ENCODE results near the gene SHROOM4. TPM values are rescaled to one million over a fixed set of nuclear protein-coding genes. Genes with fewer than 3 reads are reported as not detected.

The SHROOM4 gene
- total RNA-seq, result 5.7 and 6.6 TPM in 2 replicates
- long read RNA-seq, partial matches to known transcripts, result 1 of 5 reads
- long read RNA-seq, other reads (novel, unspliced or antisense), result 4 of 5 reads

- Mint-ChIP-seq H3K4me3 (ENCODE audit: low read depth) (peak within 1 kb of the TSS; percentile 86), H3K9me3 (ENCODE audit: low read depth) (peaks cover 12% of the 10 kb centered on the region), H3K4me1 (ENCODE audit: low read depth) (peaks cover 11% of the 10 kb centered on the region), H3K27me3 (no peaks in the 10 kb centered on the region), H3K27ac (peak within 1 kb of the TSS; percentile 95), H3K36me3 (ENCODE audit: insufficient read depth) (no peaks in the 10 kb centered on the region)
- DNase-seq (ENCODE audit: low spot score, unreplicated experiment), result peak; percentile 19
- TF ChIP-seq CTCF (IDR thresholded peaks at IDR 0.05; ENCODE audit: unreplicated experiment), result no peak
Observed at GRCh38 chrX:50813843-50814661, at the start of gene SHROOM4. SHROOM4 (minus strand) TSS chrX:50814194; CDS start chrX:50814018, 176 bp downstream.

GRCh38 chrX:50863471-50863870, 49.5 kb upstream of the SHROOM4 start:
- no peak for DNase-seq (ENCODE audit: low spot score, unreplicated experiment)
- Mint-ChIP-seq H3K27ac (no peak overlapping the region), H3K4me3 (ENCODE audit: low read depth) (no peak overlapping the region), H3K27me3 (no peaks in the 10 kb centered on the region), H3K36me3 (ENCODE audit: insufficient read depth) (no peaks in the 10 kb centered on the region), H3K9me3 (ENCODE audit: low read depth) (peaks cover 16% of the 10 kb centered on the region), H3K4me1 (ENCODE audit: low read depth) (peaks cover 1% of the 10 kb centered on the region)
- TF ChIP-seq CTCF (IDR thresholded peaks at IDR 0.05; ENCODE audit: unreplicated experiment), result no peak

GRCh38 chrX:50860518-50860917, 46.5 kb upstream of the SHROOM4 start:
- TF ChIP-seq CTCF (IDR thresholded peaks at IDR 0.05; ENCODE audit: unreplicated experiment), result no peak
- Mint-ChIP-seq H3K27me3 (no peaks in the 10 kb centered on the region), H3K9me3 (ENCODE audit: low read depth) (peaks cover 28% of the 10 kb centered on the region)

GRCh38 chrX:50858548-50858947, 44.6 kb upstream of the SHROOM4 start:
- H3K4me1 Mint-ChIP-seq (ENCODE audit: low read depth), result no peaks in the 10 kb centered on the region
- no peaks in the 10 kb centered on the region for H3K27me3 Mint-ChIP-seq
- no peak overlapping the region for H3K27ac Mint-ChIP-seq
- H3K9me3 Mint-ChIP-seq (ENCODE audit: low read depth), result peaks cover 36% of the 10 kb centered on the region
- TF ChIP-seq CTCF (IDR thresholded peaks at IDR 0.05; ENCODE audit: unreplicated experiment), result no peak
- no peaks in the 10 kb centered on the region for H3K36me3 Mint-ChIP-seq (ENCODE audit: insufficient read depth)
- H3K4me3 Mint-ChIP-seq (ENCODE audit: low read depth), result no peak overlapping the region
- DNase-seq (ENCODE audit: low spot score, unreplicated experiment), result no peak

More at GRCh38 chrX:50860518-50860917, 46.5 kb upstream of the SHROOM4 start:
- no peak overlapping the region for H3K4me3 Mint-ChIP-seq (ENCODE audit: low read depth)
- no peak overlapping the region for H3K27ac Mint-ChIP-seq
- no peaks in the 10 kb centered on the region for H3K36me3 Mint-ChIP-seq (ENCODE audit: insufficient read depth)
- no peak for DNase-seq (ENCODE audit: low spot score, unreplicated experiment)
- no peaks in the 10 kb centered on the region for H3K4me1 Mint-ChIP-seq (ENCODE audit: low read depth)

- Mint-ChIP-seq H3K4me1 (ENCODE audit: low read depth) (no peaks in the 10 kb centered on the region), H3K27me3 (no peaks in the 10 kb centered on the region), H3K36me3 (ENCODE audit: insufficient read depth) (no peaks in the 10 kb centered on the region), H3K4me3 (ENCODE audit: low read depth) (no peak overlapping the region), H3K9me3 (ENCODE audit: low read depth) (peaks cover 35% of the 10 kb centered on the region), H3K27ac (no peak overlapping the region)
- no peak for TF ChIP-seq CTCF (IDR thresholded peaks at IDR 0.05; ENCODE audit: unreplicated experiment)
- no peak for DNase-seq (ENCODE audit: low spot score, unreplicated experiment)
Observed at GRCh38 chrX:50853399-50853798, 39.4 kb upstream of the SHROOM4 start.

Measured in progenitor cell of endocrine pancreas (in vitro differentiated cells).